ENCODE results near the gene IPMK. TPM values are rescaled to one million over a fixed set of nuclear protein-coding genes. Genes with fewer than 3 reads are reported as not detected.

Gene IPMK
- total and polyA plus RNA-seq, 2 experiments from 2014 or later = 5.5 to 17.8 TPM

- ATAC-seq = no peak
Measured at GRCh38 chr10:58305821-58306220, 38.1 kb upstream of the IPMK start.

GRCh38 chr10:58304099-58304633 lies 36.5 kb upstream of the IPMK start:
- no peak overlapping the region for H3K27ac Mint-ChIP-seq
- Histone ChIP-seq H3K27me3 (ENCODE audit: insufficient read depth) (no peaks in the 10 kb centered on the region), H2AFZ (peak overlapping the region; percentile 87; the same call in 1 of the 2 replicates), H3K4me1 (ENCODE audit: insufficient read depth) (peaks cover 8% of the 10 kb centered on the region), H3K4me3 (no peak overlapping the region), H3K36me3 (ENCODE audit: insufficient read depth) (no peaks in the 10 kb centered on the region), H3K4me2 (peak overlapping the region; percentile 28; the same call in 1 of the 2 replicates), H3K27ac (ENCODE audit: low read depth) (no peak overlapping the region), H3K79me2 (replicated peaks; ENCODE audit: insufficient read depth) (no peaks in the 10 kb centered on the region), H4K20me1 (replicated peaks; ENCODE audit: insufficient read depth) (no peaks in the 10 kb centered on the region), H3K9me2 (ENCODE audit: insufficient read depth) (no peaks in the 10 kb centered on the region), H3F3A (replicated peaks; ENCODE audit: low read depth) (no peaks in the 10 kb centered on the region)
- TF ChIP-seq REST (IDR thresholded peaks at IDR 0.05; ENCODE audit: unreplicated experiment) (no peak), ZNF114 (CRISPR knock-in tag; IDR thresholded peaks at IDR 0.05) (no peak)
- DNase-seq (ENCODE audit: low spot score) (no peak), ATAC-seq (no peak)
- peaks cover 1% of the 10 kb centered on the region for H3K27me3 Mint-ChIP-seq (ENCODE audit: insufficient read depth, low read depth, poor library complexity)
- no peak overlapping the region for H3K4me3 Mint-ChIP-seq
- H3K36me3 Mint-ChIP-seq (ENCODE audit: low read depth) = no peaks in the 10 kb centered on the region
- peaks cover 8% of the 10 kb centered on the region; the same call in 1 of the 3 replicates for H3K4me1 Mint-ChIP-seq
- no peaks in the 10 kb centered on the region for H3K9me3 Mint-ChIP-seq

More at GRCh38 chr10:58305821-58306220, 38.1 kb upstream of the IPMK start:
- H3K4me3 ChIP-seq = no peak overlapping the region
- H3K4me3 Mint-ChIP-seq = no peak overlapping the region
- no peak overlapping the region for H3K27ac Mint-ChIP-seq
- H2AFZ ChIP-seq = no peak overlapping the region
- H3K79me2 ChIP-seq (replicated peaks; ENCODE audit: insufficient read depth) = no peaks in the 10 kb centered on the region
- H3K36me3 ChIP-seq (ENCODE audit: insufficient read depth) = no peaks in the 10 kb centered on the region
- H3K4me1 ChIP-seq (ENCODE audit: insufficient read depth) = peaks cover 8% of the 10 kb centered on the region
- H3K27ac ChIP-seq (ENCODE audit: low read depth) = no peak overlapping the region
- no peak for TF ChIP-seq POLR2AphosphoS5 (IDR thresholded peaks at IDR 0.05; ENCODE audit: low read depth)
- no peaks in the 10 kb centered on the region for H3K9me3 Mint-ChIP-seq
- no peak for DNase-seq (ENCODE audit: low spot score)
- no peaks in the 10 kb centered on the region for H3K27me3 ChIP-seq (ENCODE audit: insufficient read depth)
- peaks cover 6% of the 10 kb centered on the region; the same call in 1 of the 3 replicates for H3K4me1 Mint-ChIP-seq
- peaks cover 3% of the 10 kb centered on the region for H3K27me3 Mint-ChIP-seq (ENCODE audit: insufficient read depth, low read depth, poor library complexity)
- no peaks in the 10 kb centered on the region for H3F3A ChIP-seq (replicated peaks; ENCODE audit: low read depth)
- no peaks in the 10 kb centered on the region for H3K36me3 Mint-ChIP-seq (ENCODE audit: low read depth)
- H3K4me2 ChIP-seq = no peak overlapping the region
- H4K20me1 ChIP-seq (replicated peaks; ENCODE audit: insufficient read depth) = no peaks in the 10 kb centered on the region
- no peaks in the 10 kb centered on the region for H3K9me2 ChIP-seq (ENCODE audit: insufficient read depth)

GRCh38 chr10:58302254-58302653 lies 34.6 kb upstream of the IPMK start:
- Histone ChIP-seq H2AFZ (peak overlapping the region; percentile 36; the same call in 1 of the 2 replicates), H3K79me2 (replicated peaks; ENCODE audit: insufficient read depth) (no peaks in the 10 kb centered on the region), H3K4me2 (no peak overlapping the region), H3K4me3 (no peak overlapping the region), H3K36me3 (ENCODE audit: insufficient read depth) (no peaks in the 10 kb centered on the region), H3K4me1 (ENCODE audit: insufficient read depth) (peaks cover 8% of the 10 kb centered on the region), H4K20me1 (replicated peaks; ENCODE audit: insufficient read depth) (no peaks in the 10 kb centered on the region), H3F3A (replicated peaks; ENCODE audit: low read depth) (no peaks in the 10 kb centered on the region), H3K27ac (ENCODE audit: low read depth) (no peak overlapping the region), H3K27me3 (ENCODE audit: insufficient read depth) (no peaks in the 10 kb centered on the region), H3K9me2 (ENCODE audit: insufficient read depth) (no peaks in the 10 kb centered on the region)
- peaks cover 8% of the 10 kb centered on the region; the same call in 1 of the 3 replicates for H3K4me1 Mint-ChIP-seq
- ATAC-seq (no peak), DNase-seq (ENCODE audit: low spot score) (no peak)
- H3K36me3 Mint-ChIP-seq (ENCODE audit: low read depth) = no peaks in the 10 kb centered on the region
- H3K27me3 Mint-ChIP-seq (ENCODE audit: insufficient read depth, low read depth, poor library complexity) = peaks cover 1% of the 10 kb centered on the region
- H3K4me3 Mint-ChIP-seq = no peak overlapping the region
- no peaks in the 10 kb centered on the region for H3K9me3 Mint-ChIP-seq
- no peak overlapping the region for H3K27ac Mint-ChIP-seq
- TF ChIP-seq REST (IDR thresholded peaks at IDR 0.05; ENCODE audit: unreplicated experiment) (no peak), EZH2 (IDR thresholded peaks at IDR 0.05; ENCODE audit: low read depth, unreplicated experiment) (no peak), EZH2phosphoT487 (IDR thresholded peaks at IDR 0.05; ENCODE audit: unreplicated experiment) (no peak), CTCF (conservative IDR thresholded peaks at IDR 0.05; ENCODE audit: low read depth in 2 of 2) (no peak), ZNF331 (CRISPR knock-in tag; IDR thresholded peaks at IDR 0.05; ENCODE audit: low read depth) (no peak), CREB1 (CRISPR knock-in tag; IDR thresholded peaks at IDR 0.05; ENCODE audit: low read depth) (no peak), JUNB (IDR thresholded peaks at IDR 0.05; ENCODE audit: unreplicated experiment) (no peak), STAT1 (IDR thresholded peaks at IDR 0.05; ENCODE audit: unreplicated experiment) (no peak)

Measured in GM23338 (cell line).